Measurements from ENCODE around the gene IDI1. TPM values are rescaled to one million over a fixed set of nuclear protein-coding genes. Genes with fewer than 3 reads are reported as not detected.

The IDI1 gene
- total RNA-seq, 1 experiment from 2014 or later, result 44.7 TPM

GRCh38 chr10:1035201-1035600 lies 13.7 kb downstream of the IDI1 start:
- no peak overlapping the region for H2AFZ ChIP-seq (ENCODE audit: low read length)
- H3K4me1 ChIP-seq (ENCODE audit: insufficient read depth, low read length), result no peaks in the 10 kb centered on the region; the same call in 1 of the 2 replicates
- H2AK5ac ChIP-seq (ENCODE audit: insufficient read length, low read length), result no peak overlapping the region
- H2BK120ac ChIP-seq (ENCODE audit: low read depth, low read length, poor library complexity, severe bottlenecking), result no peak overlapping the region
- no peak overlapping the region for H2BK15ac ChIP-seq (ENCODE audit: low read depth, low read length)
- H3K23ac ChIP-seq (ENCODE audit: insufficient read length, low read depth, low read length), result no peak overlapping the region
- no peak overlapping the region for H4K8ac ChIP-seq (replicated peaks; ENCODE audit: insufficient read length, low read depth, low read length)
- WGBS (ENCODE audit: extremely low coverage, insufficient read length, low lambda C conversion rate), result no CpG with 5 or more reads among the region's 6 CpGs
- H3K4ac ChIP-seq (ENCODE audit: low read depth, low read length), result no peak overlapping the region
- DNase-seq, result no peak
- no peaks in the 10 kb centered on the region for H3K9me3 ChIP-seq (ENCODE audit: control insufficient read depth, low read depth, low read length)
- no peak overlapping the region for H3K4me3 Mint-ChIP-seq
- no peak overlapping the region for H4K91ac ChIP-seq (ENCODE audit: insufficient read length, low read depth, low read length)
- no peaks in the 10 kb centered on the region for H3K79me1 ChIP-seq (ENCODE audit: insufficient read depth, low read depth, low read length, poor library complexity, severe bottlenecking)
- H3K9ac ChIP-seq (ENCODE audit: extremely low read depth, insufficient read length, low read length), result no peak overlapping the region
- H2BK12ac ChIP-seq (ENCODE audit: insufficient read length, low read depth, low read length), result no peak overlapping the region
- H3K79me2 ChIP-seq (ENCODE audit: insufficient read depth, low read length), result no peaks in the 10 kb centered on the region
- H2BK5ac ChIP-seq (ENCODE audit: insufficient read length, low read length), result peak overlapping the region; percentile 46
- peak overlapping the region; percentile 23 to 75 (median 57); a peak in 4 of 7 replicates for H3K27ac Mint-ChIP-seq
- H3K18ac ChIP-seq (ENCODE audit: insufficient read length, low read depth, low read length), result no peak overlapping the region
- H3K4me1 Mint-ChIP-seq, result peaks cover 20 to 33% of the 10 kb centered on the region in 2 experiments
- no peaks in the 10 kb centered on the region for H3K23me2 ChIP-seq (ENCODE audit: insufficient read length, low read depth, low read length, poor library complexity, severe bottlenecking)
- no peak for TF ChIP-seq CTCF (conservative IDR thresholded peaks at IDR 0.05)
- H2BK20ac ChIP-seq (ENCODE audit: low read depth, low read length, poor library complexity, severe bottlenecking), result no peak overlapping the region
- no peak overlapping the region for H3T11ph ChIP-seq (ENCODE audit: low read length)
- H3K27ac ChIP-seq (ENCODE audit: insufficient read length, low read depth, low read length), result no peak overlapping the region
- peaks cover 3% of the 10 kb centered on the region in 3 experiments; a peak in 5 of 7 replicates for H3K36me3 Mint-ChIP-seq (ENCODE audit: insufficient read depth in 1 of 3, low read depth in 3 of 3)
- no peaks in the 10 kb centered on the region for H3K27me3 ChIP-seq (ENCODE audit: insufficient read depth, low read length)
- no peaks in the 10 kb centered on the region for H3K27me3 Mint-ChIP-seq (ENCODE audit: low read depth)
- no peaks in the 10 kb centered on the region for H3K9me3 Mint-ChIP-seq
- H3K4me2 ChIP-seq (ENCODE audit: insufficient read depth, insufficient read length, low read length), result no peak overlapping the region
- no peak overlapping the region for H3K14ac ChIP-seq (ENCODE audit: insufficient read depth, low read length)
- H4K20me1 ChIP-seq (ENCODE audit: control insufficient read depth, insufficient read depth, insufficient read length), result no peaks in the 10 kb centered on the region
- H4K5ac ChIP-seq (ENCODE audit: insufficient read length, low read depth, low read length), result no peak overlapping the region
- no peak overlapping the region for H3K56ac ChIP-seq (ENCODE audit: insufficient read length, low read depth, low read length)

Data from H9 (cell line).